ENCODE data around the gene SYNE4. TPM values are rescaled to one million over a fixed set of nuclear protein-coding genes. Genes with fewer than 3 reads are reported as not detected.
"Not testable (repeated sequence)": the region's sequence is repeated elsewhere in the genome, so short reads cannot be mapped to it uniquely, and the experiment has no call there.

Gene SYNE4
- total and polyA plus RNA-seq, 2 donors (not counting 1 experiment from before 2014, with no cell fraction given), result 0.12 to 0.17 TPM

DNA sequence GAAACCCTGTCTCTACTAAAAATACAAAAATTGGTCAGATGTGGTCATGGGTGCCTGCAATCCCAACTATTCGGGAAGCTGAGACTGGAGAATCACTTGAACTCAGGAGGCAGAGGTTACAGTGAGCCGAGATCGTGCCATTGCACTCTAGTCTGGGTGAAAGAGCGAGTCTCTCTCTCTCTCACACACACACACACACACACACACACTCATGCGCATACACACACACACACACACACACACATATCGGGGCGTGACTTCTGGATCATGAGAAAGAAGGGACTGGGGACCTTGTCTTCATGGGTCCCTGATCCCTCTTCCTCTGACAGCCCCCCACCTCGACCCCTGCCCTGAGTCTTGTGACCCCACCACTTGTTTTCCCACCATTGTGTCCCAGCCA, 25.4 kb downstream of the SYNE4 start:
- H3K9ac ChIP-seq (ENCODE audit: insufficient read depth, low read length), result no peak overlapping the region
- H3K4me2 ChIP-seq (ENCODE audit: extremely low read depth, insufficient read depth, low read length), result no peak overlapping the region
- H3K4me1 ChIP-seq (ENCODE audit: control insufficient read depth, extremely low read depth, insufficient read depth, low read length), result no peaks in the 10 kb centered on the region
- no peak overlapping the region for H2AFZ ChIP-seq (ENCODE audit: low read length)
- no peaks in the 10 kb centered on the region for H4K20me1 ChIP-seq (ENCODE audit: control insufficient read depth, extremely low read depth, insufficient read depth, low read length)
- DNase-seq (ENCODE audit: low read depth in 2 of 2), result no peak
- no peak overlapping the region for H3K27ac ChIP-seq (ENCODE audit: insufficient read depth, low read length)
- TF ChIP-seq EZH2 (IDR thresholded peaks at IDR 0.05; ENCODE audit: low read length, missing control alignments), result no peak
- TF ChIP-seq, protein P1, sequence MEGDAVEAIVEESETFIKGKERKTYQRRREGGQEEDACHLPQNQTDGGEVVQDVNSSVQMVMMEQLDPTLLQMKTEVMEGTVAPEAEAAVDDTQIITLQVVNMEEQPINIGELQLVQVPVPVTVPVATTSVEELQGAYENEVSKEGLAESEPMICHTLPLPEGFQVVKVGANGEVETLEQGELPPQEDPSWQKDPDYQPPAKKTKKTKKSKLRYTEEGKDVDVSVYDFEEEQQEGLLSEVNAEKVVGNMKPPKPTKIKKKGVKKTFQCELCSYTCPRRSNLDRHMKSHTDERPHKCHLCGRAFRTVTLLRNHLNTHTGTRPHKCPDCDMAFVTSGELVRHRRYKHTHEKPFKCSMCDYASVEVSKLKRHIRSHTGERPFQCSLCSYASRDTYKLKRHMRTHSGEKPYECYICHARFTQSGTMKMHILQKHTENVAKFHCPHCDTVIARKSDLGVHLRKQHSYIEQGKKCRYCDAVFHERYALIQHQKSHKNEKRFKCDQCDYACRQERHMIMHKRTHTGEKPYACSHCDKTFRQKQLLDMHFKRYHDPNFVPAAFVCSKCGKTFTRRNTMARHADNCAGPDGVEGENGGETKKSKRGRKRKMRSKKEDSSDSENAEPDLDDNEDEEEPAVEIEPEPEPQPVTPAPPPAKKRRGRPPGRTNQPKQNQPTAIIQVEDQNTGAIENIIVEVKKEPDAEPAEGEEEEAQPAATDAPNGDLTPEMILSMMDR (conservative IDR thresholded peaks at IDR 0.05 in 1 of 2, IDR thresholded peaks at IDR 0.05 in 1 of 2; ENCODE audit: low read depth in 1 of 2, low read length in 2 of 2), result no peak
- H3K9me3 ChIP-seq (ENCODE audit: control insufficient read depth, insufficient read depth, low read depth, low read length), result no peaks in the 10 kb centered on the region
- H3K4me3 ChIP-seq (replicated peaks in 1 of 4; ENCODE audit: control extremely low read depth in 1 of 4, insufficient read depth in 1 of 4, low read depth in 3 of 4, low read length in 4 of 4), result no peak overlapping the region
- H3K27me3 ChIP-seq (ENCODE audit: control insufficient read depth, insufficient read depth, low read length), result peaks cover 10% of the 10 kb centered on the region
- H3K36me3 ChIP-seq (ENCODE audit: control insufficient read depth, insufficient read depth, low read length), result no peaks in the 10 kb centered on the region
- no peaks in the 10 kb centered on the region for H3K79me2 ChIP-seq (ENCODE audit: control insufficient read depth, insufficient read depth, low read length)

DNA sequence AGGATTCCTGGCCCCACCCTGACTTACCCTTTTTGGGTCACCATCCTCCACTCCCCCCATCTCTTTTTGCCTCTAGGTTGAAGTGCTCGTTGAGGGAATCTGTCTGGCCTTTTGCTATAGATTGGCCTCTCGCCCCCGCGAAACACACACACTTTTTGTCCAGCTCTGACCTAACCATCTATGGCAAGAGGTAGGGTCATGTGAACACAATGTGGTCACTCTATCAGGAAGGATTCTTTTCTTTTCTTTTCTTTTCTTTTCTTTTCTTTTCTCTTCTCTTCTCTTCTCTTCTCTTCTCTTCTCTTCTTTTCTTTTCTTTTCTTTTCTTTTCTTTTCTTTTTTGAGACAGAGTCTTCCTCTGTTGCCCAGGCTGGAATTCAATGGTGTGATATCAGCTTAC, 27.6 kb downstream of the SYNE4 start:
- not testable (repeated sequence) for H3K9ac ChIP-seq (ENCODE audit: insufficient read depth, low read length); H4K20me1 ChIP-seq (ENCODE audit: control insufficient read depth, extremely low read depth, insufficient read depth, low read length); H3K27me3 ChIP-seq (ENCODE audit: control insufficient read depth, insufficient read depth, low read length); H3K4me2 ChIP-seq (ENCODE audit: extremely low read depth, insufficient read depth, low read length); H2AFZ ChIP-seq (ENCODE audit: low read length); H3K9me3 ChIP-seq (ENCODE audit: control insufficient read depth, insufficient read depth, low read depth, low read length); DNase-seq (ENCODE audit: low read depth in 2 of 2); H3K4me1 ChIP-seq (ENCODE audit: control insufficient read depth, extremely low read depth, insufficient read depth, low read length); H3K27ac ChIP-seq (ENCODE audit: insufficient read depth, low read length); H3K4me3 ChIP-seq (replicated peaks in 1 of 4; ENCODE audit: control extremely low read depth in 1 of 4, insufficient read depth in 1 of 4, low read depth in 3 of 4, low read length in 4 of 4); H3K36me3 ChIP-seq (ENCODE audit: control insufficient read depth, insufficient read depth, low read length); H3K79me2 ChIP-seq (ENCODE audit: control insufficient read depth, insufficient read depth, low read length)

DNA sequence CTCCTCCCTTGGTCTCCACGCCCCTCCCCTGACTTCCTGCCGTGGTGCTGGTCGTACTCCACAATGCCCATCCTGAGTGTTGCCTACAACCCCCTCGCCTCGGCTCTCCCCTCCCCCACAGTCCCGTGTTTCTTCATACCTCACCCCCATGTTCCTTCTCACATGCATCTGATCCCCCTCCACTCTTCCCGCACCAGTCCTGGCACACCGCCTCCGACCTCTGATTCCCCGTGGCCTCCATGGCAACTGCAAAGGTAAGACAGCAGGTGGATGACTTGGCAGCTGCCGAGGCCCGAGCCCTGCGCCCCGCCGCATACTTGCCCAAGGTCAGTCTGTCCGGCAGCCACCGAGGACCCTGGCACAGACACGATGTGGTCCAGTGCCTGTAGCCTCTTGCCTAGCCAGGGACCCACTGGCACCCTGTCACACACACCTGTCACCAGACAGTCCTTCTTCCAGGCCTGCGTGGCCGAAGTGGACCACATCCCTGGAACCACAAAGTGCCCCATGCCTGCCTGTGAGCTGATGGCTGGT, 29.7 kb downstream of the SYNE4 start:
- Histone ChIP-seq H3K9ac (ENCODE audit: insufficient read depth, low read length) (no peak overlapping the region), H3K4me1 (ENCODE audit: control insufficient read depth, extremely low read depth, insufficient read depth, low read length) (no peaks in the 10 kb centered on the region), H3K27ac (ENCODE audit: insufficient read depth, low read length) (no peak overlapping the region), H3K36me3 (ENCODE audit: control insufficient read depth, insufficient read depth, low read length) (no peaks in the 10 kb centered on the region), H3K27me3 (ENCODE audit: control insufficient read depth, insufficient read depth, low read length) (no peaks in the 10 kb centered on the region), H3K4me3 (replicated peaks in 1 of 4; ENCODE audit: control extremely low read depth in 1 of 4, insufficient read depth in 1 of 4, low read depth in 3 of 4, low read length in 4 of 4) (no peak overlapping the region), H4K20me1 (ENCODE audit: control insufficient read depth, extremely low read depth, insufficient read depth, low read length) (no peaks in the 10 kb centered on the region), H2AFZ (ENCODE audit: low read length) (no peak overlapping the region), H3K79me2 (ENCODE audit: control insufficient read depth, insufficient read depth, low read length) (no peaks in the 10 kb centered on the region), H3K9me3 (ENCODE audit: control insufficient read depth, insufficient read depth, low read depth, low read length) (no peaks in the 10 kb centered on the region), H3K4me2 (ENCODE audit: extremely low read depth, insufficient read depth, low read length) (no peak overlapping the region)
- no peak for DNase-seq (ENCODE audit: low read depth in 2 of 2)
- TF ChIP-seq, protein P1 (conservative IDR thresholded peaks at IDR 0.05 in 1 of 2, IDR thresholded peaks at IDR 0.05 in 1 of 2; ENCODE audit: low read depth in 1 of 2, low read length in 2 of 2), result no peak
- TF ChIP-seq EZH2 (IDR thresholded peaks at IDR 0.05; ENCODE audit: low read length, missing control alignments), result no peak

Data from fibroblast of lung (primary cell).